ENCODE data around the gene LDLR.

LDLR gene

DNA sequence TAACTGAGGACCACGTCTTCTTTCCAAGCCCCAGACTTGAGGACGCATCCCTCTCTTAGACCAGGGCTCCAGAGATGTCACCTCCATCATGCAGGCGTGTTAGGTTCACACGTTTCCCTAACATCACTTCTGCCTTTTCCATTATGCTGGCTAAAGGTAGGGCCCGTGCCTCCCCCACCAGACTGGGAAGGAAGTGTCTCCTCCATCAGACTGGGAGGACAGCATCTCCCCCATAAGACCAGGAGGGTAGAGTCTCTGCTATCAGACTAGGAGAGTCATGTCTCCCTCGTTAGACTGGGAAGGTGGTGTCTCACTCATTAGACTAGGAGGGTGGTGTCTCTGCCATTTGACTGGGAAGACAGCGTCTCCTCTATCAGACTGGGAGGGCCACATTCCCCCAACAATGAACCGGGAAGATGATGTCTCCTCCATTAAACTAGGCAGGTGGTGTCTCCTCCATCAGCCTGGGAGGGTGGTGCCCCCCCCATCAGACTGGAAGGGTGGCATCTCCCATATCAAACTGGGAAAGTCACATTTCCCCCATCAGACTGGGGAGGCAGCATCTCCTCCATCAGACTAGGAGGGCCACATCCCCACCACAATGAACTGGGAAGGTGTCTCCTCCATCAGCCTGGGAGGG, 84.4 kb downstream of the LDLR start:
- Histone ChIP-seq H3K4me2 (ENCODE audit: low read depth, low read length, poor library complexity, severe bottlenecking) (no peak overlapping the region), H3K4me3 (ENCODE audit: low read length, poor library complexity, severe bottlenecking) (no peak overlapping the region), H3K79me2 (ENCODE audit: insufficient read depth, low read length) (no peaks in the 10 kb centered on the region), H3K9me2 (replicated peaks; ENCODE audit: low read depth, low read length) (no peaks in the 10 kb centered on the region), H3K4me1 (ENCODE audit: insufficient read depth, low read length, poor library complexity, severe bottlenecking) (no peaks in the 10 kb centered on the region), H4K20me1 (ENCODE audit: insufficient read depth, low read length, poor library complexity, severe bottlenecking) (no peaks in the 10 kb centered on the region), H3F3A (ENCODE audit: low read depth) (no peaks in the 10 kb centered on the region), H3K9ac (ENCODE audit: low read depth, low read length, poor library complexity, severe bottlenecking) (no peak overlapping the region), H3K9me3 (ENCODE audit: insufficient read depth, low read depth, low read length) (no peaks in the 10 kb centered on the region), H3K36me3 (ENCODE audit: insufficient read depth, low read length) (no peaks in the 10 kb centered on the region), H3K27me3 (ENCODE audit: insufficient read depth, low read length, poor library complexity, severe bottlenecking) (no peaks in the 10 kb centered on the region), H2AFZ (ENCODE audit: low read length) (no peak overlapping the region)
- no peak for TF ChIP-seq EZH2phosphoT487 (IDR thresholded peaks at IDR 0.05; ENCODE audit: borderline replicate concordance)
- TF ChIP-seq, protein P1, sequence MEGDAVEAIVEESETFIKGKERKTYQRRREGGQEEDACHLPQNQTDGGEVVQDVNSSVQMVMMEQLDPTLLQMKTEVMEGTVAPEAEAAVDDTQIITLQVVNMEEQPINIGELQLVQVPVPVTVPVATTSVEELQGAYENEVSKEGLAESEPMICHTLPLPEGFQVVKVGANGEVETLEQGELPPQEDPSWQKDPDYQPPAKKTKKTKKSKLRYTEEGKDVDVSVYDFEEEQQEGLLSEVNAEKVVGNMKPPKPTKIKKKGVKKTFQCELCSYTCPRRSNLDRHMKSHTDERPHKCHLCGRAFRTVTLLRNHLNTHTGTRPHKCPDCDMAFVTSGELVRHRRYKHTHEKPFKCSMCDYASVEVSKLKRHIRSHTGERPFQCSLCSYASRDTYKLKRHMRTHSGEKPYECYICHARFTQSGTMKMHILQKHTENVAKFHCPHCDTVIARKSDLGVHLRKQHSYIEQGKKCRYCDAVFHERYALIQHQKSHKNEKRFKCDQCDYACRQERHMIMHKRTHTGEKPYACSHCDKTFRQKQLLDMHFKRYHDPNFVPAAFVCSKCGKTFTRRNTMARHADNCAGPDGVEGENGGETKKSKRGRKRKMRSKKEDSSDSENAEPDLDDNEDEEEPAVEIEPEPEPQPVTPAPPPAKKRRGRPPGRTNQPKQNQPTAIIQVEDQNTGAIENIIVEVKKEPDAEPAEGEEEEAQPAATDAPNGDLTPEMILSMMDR (conservative IDR thresholded peaks at IDR 0.05; ENCODE audit: low read length), result no peak

DNA sequence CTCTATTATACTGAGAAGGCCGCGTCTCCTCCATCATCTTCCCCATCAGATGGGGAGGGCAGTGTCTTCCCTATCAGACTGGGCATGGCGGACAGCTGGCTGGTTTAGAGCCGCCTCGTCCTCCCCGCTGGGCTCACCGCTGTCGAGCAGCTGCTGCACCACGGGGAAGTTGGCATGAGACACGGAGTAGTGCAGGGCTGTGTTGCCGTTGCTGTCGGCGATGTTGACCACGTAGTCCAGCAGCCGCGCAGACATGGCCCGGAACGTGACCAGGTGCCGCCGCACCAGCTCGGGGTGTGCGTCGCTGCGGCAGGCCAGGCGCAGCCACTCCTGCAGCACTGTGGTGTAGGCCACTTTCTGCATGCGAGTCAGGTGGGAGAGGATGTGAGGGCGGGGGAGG, 85.1 kb downstream of the LDLR start:
- no peaks in the 10 kb centered on the region for H3F3A ChIP-seq (ENCODE audit: low read depth)
- H3K9me3 ChIP-seq (ENCODE audit: insufficient read depth, low read depth, low read length), result no peaks in the 10 kb centered on the region
- no peaks in the 10 kb centered on the region for H4K20me1 ChIP-seq (ENCODE audit: insufficient read depth, low read length, poor library complexity, severe bottlenecking)
- H3K9ac ChIP-seq (ENCODE audit: low read depth, low read length, poor library complexity, severe bottlenecking), result no peak overlapping the region
- H2AFZ ChIP-seq (ENCODE audit: low read length), result no peak overlapping the region
- TF ChIP-seq, protein P1 (conservative IDR thresholded peaks at IDR 0.05; ENCODE audit: low read length), result no peak
- TF ChIP-seq EZH2phosphoT487 (IDR thresholded peaks at IDR 0.05; ENCODE audit: borderline replicate concordance), result no peak
- no peaks in the 10 kb centered on the region for H3K79me2 ChIP-seq (ENCODE audit: insufficient read depth, low read length)
- H3K4me3 ChIP-seq (ENCODE audit: low read length, poor library complexity, severe bottlenecking), result no peak overlapping the region
- H3K27me3 ChIP-seq (ENCODE audit: insufficient read depth, low read length, poor library complexity, severe bottlenecking), result no peaks in the 10 kb centered on the region
- no peaks in the 10 kb centered on the region for H3K9me2 ChIP-seq (replicated peaks; ENCODE audit: low read depth, low read length)
- H3K4me2 ChIP-seq (ENCODE audit: low read depth, low read length, poor library complexity, severe bottlenecking), result no peak overlapping the region
- H3K36me3 ChIP-seq (ENCODE audit: insufficient read depth, low read length), result no peaks in the 10 kb centered on the region
- no peaks in the 10 kb centered on the region for H3K4me1 ChIP-seq (ENCODE audit: insufficient read depth, low read length, poor library complexity, severe bottlenecking)

DNA sequence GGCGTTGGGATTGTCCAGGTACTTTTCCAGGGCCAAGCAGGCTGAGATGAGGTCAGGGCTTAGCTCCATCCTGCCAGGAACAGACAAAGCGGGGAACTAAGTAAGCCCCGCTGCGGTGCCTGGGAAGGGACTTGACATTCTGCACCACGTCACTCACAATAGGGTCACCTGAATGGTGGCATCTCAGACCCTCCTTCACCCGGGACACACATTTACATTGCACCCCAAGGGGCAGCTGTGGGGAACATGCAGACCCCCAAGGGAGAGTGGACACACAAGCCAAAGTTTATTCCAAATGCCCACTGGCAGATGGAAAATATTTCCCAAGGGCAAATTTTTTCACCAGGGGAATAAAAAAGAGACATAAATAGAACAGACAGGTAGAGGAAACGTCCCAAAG, 86.7 kb downstream of the LDLR start:
- Histone ChIP-seq H3K9ac (ENCODE audit: low read depth, low read length, poor library complexity, severe bottlenecking) (no peak overlapping the region), H3K9me2 (replicated peaks; ENCODE audit: low read depth, low read length) (no peaks in the 10 kb centered on the region), H3K79me2 (ENCODE audit: insufficient read depth, low read length) (no peaks in the 10 kb centered on the region), H3K4me2 (ENCODE audit: low read depth, low read length, poor library complexity, severe bottlenecking) (no peak overlapping the region), H3K9me3 (ENCODE audit: insufficient read depth, low read depth, low read length) (no peaks in the 10 kb centered on the region), H3K27me3 (ENCODE audit: insufficient read depth, low read length, poor library complexity, severe bottlenecking) (no peaks in the 10 kb centered on the region), H3K4me3 (ENCODE audit: low read length, poor library complexity, severe bottlenecking) (no peak overlapping the region), H3K36me3 (ENCODE audit: insufficient read depth, low read length) (no peaks in the 10 kb centered on the region), H3K4me1 (ENCODE audit: insufficient read depth, low read length, poor library complexity, severe bottlenecking) (no peaks in the 10 kb centered on the region), H4K20me1 (ENCODE audit: insufficient read depth, low read length, poor library complexity, severe bottlenecking) (no peaks in the 10 kb centered on the region), H2AFZ (ENCODE audit: low read length) (no peak overlapping the region), H3F3A (ENCODE audit: low read depth) (no peaks in the 10 kb centered on the region)
- no peak for TF ChIP-seq EZH2phosphoT487 (IDR thresholded peaks at IDR 0.05; ENCODE audit: borderline replicate concordance)
- TF ChIP-seq, protein P1 (conservative IDR thresholded peaks at IDR 0.05; ENCODE audit: low read length), result no peak
